PFSK-1 (cell line): ENCODE data around the gene BUB1B.

Experiments
- FOXP2 ChIP-seq: optimal IDR thresholded peaks from 2 replicates; pipeline ENCODE3; 2011; ENCODE audit warnings: borderline replicate concordance, control low read depth, inconsistent platforms; ENCODE audit not compliant: insufficient read depth; ENCODE audit errors: extremely low read length, extremely low read depth
- POLR2AphosphoS5 ChIP-seq: IDR thresholded peaks from 2 replicates; pipeline ENCODE4 v1.6.1; 2012; ENCODE audit warnings: low read depth, mild to moderate bottlenecking, control low read depth, low read length, moderate library complexity

GRCh38 chr15:40118473-40118872 lies 42.4 kb upstream of the BUB1B start:
- TF ChIP-seq FOXP2 (no peak), POLR2AphosphoS5 (no peak)
